ENCODE data around the gene PAM16. TPM values are rescaled to one million over a fixed set of nuclear protein-coding genes. Genes with fewer than 3 reads are reported as not detected.

The PAM16 gene
- total and polyA plus RNA-seq, 2 of the 8 experiments (the other 6 are each of a cell fraction or from before 2014, with no cell fraction given) = 78.3 to 198 TPM

DNA sequence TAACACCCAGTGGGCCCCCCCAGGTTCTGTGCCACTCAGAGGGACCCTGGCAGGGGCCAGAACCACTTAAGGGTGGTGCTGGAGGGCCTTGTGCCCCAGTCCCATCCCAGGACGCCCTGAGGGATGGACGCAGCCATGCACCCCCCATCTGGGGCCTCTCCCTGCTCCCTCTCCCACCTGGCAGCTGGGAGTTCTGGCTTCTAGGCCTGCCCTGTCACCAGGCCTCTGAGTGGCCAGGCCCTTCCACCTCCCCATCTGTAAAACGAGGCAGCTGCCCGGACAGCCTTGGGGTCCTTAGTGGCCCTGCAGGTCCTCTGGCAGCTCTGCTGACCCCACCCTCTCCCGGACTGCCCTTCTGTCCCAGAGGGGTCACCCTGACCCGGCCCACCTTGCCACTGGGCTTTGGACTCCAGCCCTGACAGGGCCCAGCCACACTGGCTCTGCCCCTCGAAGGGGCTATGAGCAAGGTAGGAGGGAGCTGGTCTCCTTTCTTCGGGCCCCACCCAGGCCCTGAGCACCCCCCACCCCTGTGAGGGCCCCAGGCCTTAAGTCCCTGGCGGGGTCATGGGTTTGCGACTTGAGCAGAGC is 12.3 kb downstream of the PAM16 start:
- Histone ChIP-seq H3K79me1 (ENCODE audit: low read depth, low read length) (peaks cover under 1% of the 10 kb centered on the region), H2BK120ac (replicated peaks; ENCODE audit: low read depth, low read length) (no peak overlapping the region), H3K14ac (ENCODE audit: insufficient read length) (no peak overlapping the region), H3K9me3 (ENCODE audit: insufficient read depth in 2 of 2, low read depth in 1 of 2, low read length in 1 of 2) (no peaks in the 10 kb centered on the region), H3K79me2 (ENCODE audit: control insufficient read depth in 1 of 2, insufficient read depth in 2 of 2, low read length in 2 of 2) (peaks cover 0 to 11% of the 10 kb centered on the region in 2 experiments; a peak in 3 of 4 replicates), H3K27me3 (replicated peaks in 1 of 4; ENCODE audit: control insufficient read depth in 3 of 4, extremely low read depth in 1 of 4, insufficient read depth in 3 of 4, low read length in 3 of 4) (no peaks in the 10 kb centered on the region), H4K5ac (ENCODE audit: insufficient read length, low read depth, low read length) (no peak overlapping the region), H4K20me1 (replicated peaks in 1 of 2; ENCODE audit: control insufficient read depth in 1 of 2, insufficient read depth in 2 of 2, low read length in 2 of 2) (peaks cover 22 to 24% of the 10 kb centered on the region in 2 experiments), H3K56ac (replicated peaks; ENCODE audit: insufficient read length, low read depth, low read length) (no peak overlapping the region), H2BK15ac (ENCODE audit: low read length) (no peak overlapping the region), H3K18ac (ENCODE audit: extremely low read depth, low read length) (no peak overlapping the region), H2AFZ (ENCODE audit: low read length) (no peak overlapping the region), H2BK12ac (ENCODE audit: low read depth, low read length) (no peak overlapping the region), H4K91ac (replicated peaks; ENCODE audit: insufficient read length, low read length) (no peak overlapping the region), H4K8ac (ENCODE audit: extremely low read depth, insufficient read depth, low read length) (no peak overlapping the region; the same call in 1 of the 2 replicates), H2AK5ac (ENCODE audit: low read depth, low read length) (no peak overlapping the region), H3K23me2 (ENCODE audit: low read depth, low read length) (no peaks in the 10 kb centered on the region), H3K4me3 (ENCODE audit: extremely low read depth in 1 of 4, insufficient read depth in 2 of 4, low read depth in 3 of 4, low read length in 4 of 4) (no peak overlapping the region), H2BK20ac (ENCODE audit: low read length) (no peak overlapping the region), H3K36me3 (ENCODE audit: control insufficient read depth in 2 of 4, insufficient read depth in 4 of 4, low read length in 3 of 4) (peaks cover 0 to 15% (median 9%) of the 10 kb centered on the region in 4 experiments; a peak in 4 of 8 replicates), H3K4me1 (replicated peaks in 1 of 4; ENCODE audit: control insufficient read depth in 3 of 4, insufficient read depth in 4 of 4, low read length in 3 of 4) (no peaks in the 10 kb centered on the region; a peak in 2 of 7 replicates), H3K27ac (ENCODE audit: low read depth, low read length) (no peak overlapping the region; the same call in 1 of the 2 replicates), H2BK5ac (ENCODE audit: low read depth, low read length) (no peak overlapping the region), H3K4me2 (ENCODE audit: insufficient read depth in 1 of 2, low read depth in 2 of 2, low read length in 2 of 2) (no peak overlapping the region), H3K9ac (replicated peaks in 1 of 4; ENCODE audit: extremely low read depth in 1 of 4, low read depth in 3 of 4, low read length in 3 of 4) (no peak overlapping the region), H3K23ac (ENCODE audit: insufficient read length) (no peak overlapping the region), H3K4ac (replicated peaks; ENCODE audit: insufficient read length, low read depth, low read length) (no peak overlapping the region)
- FAIRE-seq = no peak
- 87% methylated on average over 9 of the region's 10 CpGs; no CpG with 5 or more reads in 1 of the 2 experiments for WGBS, 2 experiments (ENCODE audit: extremely low coverage in 1 of 2, insufficient coverage in 1 of 2, insufficient read length in 1 of 2, insufficient replicate concordance in 2 of 2, low coverage in 1 of 2, low lambda C conversion rate in 2 of 2, missing lambda C conversion rate in 1 of 2)
- ChIA-PET POLR2A (ENCODE audit: partially characterized antibody) (interaction anchor here (0.7 to 16.2 kb wide), 16 partner anchors 9 to 73 kb away, joined by 3 to 154 read pairs (median 4); partner anchors contain the start of genes GLIS2, PAM16 and TFAP4), CTCF (ENCODE audit: partially characterized antibody) (interaction anchor here (0.6 to 17.1 kb wide), 21 partner anchors 10 to 181 kb away, joined by 3 to 211 read pairs (median 4); partner anchors contain the start of gene PAM16)
- TF ChIP-seq POLR2AphosphoS5 (IDR thresholded peaks at IDR 0.05; ENCODE audit: low read depth, low read length) = no peak; the same call in 1 of the 2 replicates
- no peak for TF ChIP-seq KDM1A (IDR thresholded peaks at IDR 0.05; ENCODE audit: borderline replicate concordance, low read length)
- no peak for TF ChIP-seq RAD21 (IDR thresholded peaks at IDR 0.05 in 1 of 2, conservative IDR thresholded peaks at IDR 0.05 in 1 of 2; ENCODE audit: low read depth in 2 of 2, low read length in 2 of 2)
- no peak for TF ChIP-seq HDAC6 (IDR thresholded peaks at IDR 0.05; ENCODE audit: low read depth, low read length)
- no peak for TF ChIP-seq SP1 (IDR thresholded peaks at IDR 0.05; ENCODE audit: low read depth, low read length)
- no peak for DNase-seq (ENCODE audit: low read depth in 1 of 2, low spot score in 2 of 2)
